MM.1S (cell line): ENCODE data around the gene RIC1.

Experiments
- CTCF ChIP-seq: fragments of 300-600 bp; sonication (generic); IDR thresholded peaks from 2 replicates; pipeline ENCODE4 v1.5.1; 2016; ENCODE audit warnings: antibody characterized with exemption, low read length, mixed read lengths
- EZH2 ChIP-seq: fragments of 300-600 bp; sonication (generic); optimal IDR thresholded peaks from 2 replicates; pipeline ENCODE3; 2017; ENCODE audit warnings: low read depth, mild to moderate bottlenecking, antibody characterized with exemption, low read length, mixed read lengths
- EZH2phosphoT487 ChIP-seq: fragments of 300-600 bp; sonication (generic); IDR thresholded peaks from 2 replicates; pipeline ENCODE4 v1.6.1; 2018; ENCODE audit warnings: antibody characterized with exemption, low read length

GRCh38 chr9:5715548-5716127, 86.7 kb downstream of the RIC1 start:
- TF ChIP-seq EZH2 (no peak), CTCF (no peak), EZH2phosphoT487 (no peak)
